ENCODE results near the gene THAP7.
"Not testable (repeated sequence)": the region's sequence is repeated elsewhere in the genome, so short reads cannot be mapped to it uniquely, and the experiment has no call there.

THAP7 gene

GRCh38 chr22:21041937-21042336 lies 40.0 kb upstream of the THAP7 start:
- TF ChIP-seq, protein P1, sequence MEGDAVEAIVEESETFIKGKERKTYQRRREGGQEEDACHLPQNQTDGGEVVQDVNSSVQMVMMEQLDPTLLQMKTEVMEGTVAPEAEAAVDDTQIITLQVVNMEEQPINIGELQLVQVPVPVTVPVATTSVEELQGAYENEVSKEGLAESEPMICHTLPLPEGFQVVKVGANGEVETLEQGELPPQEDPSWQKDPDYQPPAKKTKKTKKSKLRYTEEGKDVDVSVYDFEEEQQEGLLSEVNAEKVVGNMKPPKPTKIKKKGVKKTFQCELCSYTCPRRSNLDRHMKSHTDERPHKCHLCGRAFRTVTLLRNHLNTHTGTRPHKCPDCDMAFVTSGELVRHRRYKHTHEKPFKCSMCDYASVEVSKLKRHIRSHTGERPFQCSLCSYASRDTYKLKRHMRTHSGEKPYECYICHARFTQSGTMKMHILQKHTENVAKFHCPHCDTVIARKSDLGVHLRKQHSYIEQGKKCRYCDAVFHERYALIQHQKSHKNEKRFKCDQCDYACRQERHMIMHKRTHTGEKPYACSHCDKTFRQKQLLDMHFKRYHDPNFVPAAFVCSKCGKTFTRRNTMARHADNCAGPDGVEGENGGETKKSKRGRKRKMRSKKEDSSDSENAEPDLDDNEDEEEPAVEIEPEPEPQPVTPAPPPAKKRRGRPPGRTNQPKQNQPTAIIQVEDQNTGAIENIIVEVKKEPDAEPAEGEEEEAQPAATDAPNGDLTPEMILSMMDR (IDR thresholded peaks at IDR 0.05; ENCODE audit: insufficient read depth, low read length, poor library complexity, severe bottlenecking), result no peak
- no peak overlapping the region for H3K4me3 ChIP-seq (replicated peaks; ENCODE audit: low read depth, low read length)
- no peaks in the 10 kb centered on the region for H3K36me3 ChIP-seq (ENCODE audit: control insufficient read depth, insufficient read depth, low read length)
- DNase-seq (ENCODE audit: extremely low read depth, insufficient read length), result no peak
- no peaks in the 10 kb centered on the region; the same call in 1 of the 2 replicates for H3K27me3 ChIP-seq (replicated peaks; ENCODE audit: control insufficient read depth, insufficient read depth, low read length)

- H3K27me3 ChIP-seq (replicated peaks; ENCODE audit: control insufficient read depth, insufficient read depth, low read length); H3K36me3 ChIP-seq (ENCODE audit: control insufficient read depth, insufficient read depth, low read length); H3K4me3 ChIP-seq (replicated peaks; ENCODE audit: low read depth, low read length); DNase-seq (ENCODE audit: extremely low read depth, insufficient read length): not testable (repeated sequence)
These were observed 37.2 kb upstream of the THAP7 start for GRCh38 chr22:21039158-21039557.

- no peak overlapping the region for H3K4me3 ChIP-seq (replicated peaks; ENCODE audit: low read depth, low read length)
- DNase-seq (ENCODE audit: extremely low read depth, insufficient read length), result no peak
- TF ChIP-seq, protein P1 (IDR thresholded peaks at IDR 0.05; ENCODE audit: insufficient read depth, low read length, poor library complexity, severe bottlenecking), result no peak
- no peaks in the 10 kb centered on the region for H3K27me3 ChIP-seq (replicated peaks; ENCODE audit: control insufficient read depth, insufficient read depth, low read length)
- no peaks in the 10 kb centered on the region for H3K36me3 ChIP-seq (ENCODE audit: control insufficient read depth, insufficient read depth, low read length)
These were observed 36.5 kb upstream of the THAP7 start for GRCh38 chr22:21038405-21038804.

GRCh38 chr22:21034989-21035388 lies 33.1 kb upstream of the THAP7 start:
- DNase-seq (ENCODE audit: extremely low read depth, insufficient read length), result no peak
- TF ChIP-seq, protein P1 (IDR thresholded peaks at IDR 0.05; ENCODE audit: insufficient read depth, low read length, poor library complexity, severe bottlenecking), result no peak
- Histone ChIP-seq H3K4me3 (replicated peaks; ENCODE audit: low read depth, low read length) (no peak overlapping the region), H3K36me3 (ENCODE audit: control insufficient read depth, insufficient read depth, low read length) (no peaks in the 10 kb centered on the region), H3K27me3 (replicated peaks; ENCODE audit: control insufficient read depth, insufficient read depth, low read length) (no peaks in the 10 kb centered on the region; the same call in 1 of the 2 replicates)

- Histone ChIP-seq H3K27me3 (replicated peaks; ENCODE audit: control insufficient read depth, insufficient read depth, low read length) (no peaks in the 10 kb centered on the region; the same call in 1 of the 2 replicates), H3K4me3 (replicated peaks; ENCODE audit: low read depth, low read length) (no peak overlapping the region), H3K36me3 (ENCODE audit: control insufficient read depth, insufficient read depth, low read length) (no peaks in the 10 kb centered on the region)
- TF ChIP-seq, protein P1 (IDR thresholded peaks at IDR 0.05; ENCODE audit: insufficient read depth, low read length, poor library complexity, severe bottlenecking), result no peak
- DNase-seq (ENCODE audit: extremely low read depth, insufficient read length), result no peak
These were observed 32.0 kb upstream of the THAP7 start for GRCh38 chr22:21033895-21034294.

DNA sequence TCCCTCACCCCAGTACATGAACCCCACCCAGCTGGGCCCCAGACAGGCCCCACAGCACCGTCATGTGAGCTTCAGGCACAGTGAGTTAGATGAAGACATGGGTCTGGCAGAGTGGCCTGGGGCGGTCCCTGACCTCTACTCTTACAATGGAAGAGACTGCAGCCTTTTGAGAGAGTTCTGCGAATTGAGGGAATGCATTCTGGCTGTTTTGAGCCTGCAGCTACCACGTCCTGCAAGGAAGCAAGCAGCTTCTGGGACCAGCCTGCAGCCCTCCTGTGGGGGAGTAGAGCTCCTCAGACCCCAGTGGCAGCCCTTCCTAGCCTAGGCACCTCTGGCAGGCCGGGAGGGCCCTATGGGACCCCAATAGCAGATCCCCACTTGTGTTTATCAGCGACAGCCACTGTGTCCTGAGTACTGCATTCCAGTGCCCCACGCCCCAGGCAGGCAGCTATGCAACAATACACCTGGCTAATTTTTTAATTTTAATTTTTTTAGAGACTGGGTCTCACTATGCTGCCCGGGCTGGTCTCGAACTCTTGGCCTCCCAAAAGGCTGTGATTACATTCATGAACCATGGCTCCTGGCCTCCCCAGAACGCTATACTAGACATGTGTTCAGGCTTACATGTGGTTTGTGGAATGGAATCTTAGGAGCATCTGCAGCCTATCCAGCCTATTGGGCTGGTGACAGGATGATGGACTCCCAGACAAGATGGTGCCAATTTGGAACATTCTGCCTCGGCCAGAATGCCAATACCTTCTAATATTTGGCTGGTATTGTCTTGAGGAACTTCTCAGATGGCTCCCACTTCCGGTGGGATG lies 31.2 kb upstream of the THAP7 start:
- H3K4me3 ChIP-seq (replicated peaks; ENCODE audit: low read depth, low read length), result no peak overlapping the region
- DNase-seq (ENCODE audit: extremely low read depth, insufficient read length), result no peak
- no peaks in the 10 kb centered on the region; the same call in 1 of the 2 replicates for H3K27me3 ChIP-seq (replicated peaks; ENCODE audit: control insufficient read depth, insufficient read depth, low read length)
- TF ChIP-seq, protein P1 (IDR thresholded peaks at IDR 0.05; ENCODE audit: insufficient read depth, low read length, poor library complexity, severe bottlenecking), result no peak
- H3K36me3 ChIP-seq (ENCODE audit: control insufficient read depth, insufficient read depth, low read length), result no peaks in the 10 kb centered on the region

All from GM06990 (cell line).